GM12872 (cell line): ENCODE data around the gene IGSF9B.

ENCODE experiments used
- CTCF ChIP-seq: IDR thresholded peaks from 3 replicates; pipeline ENCODE4 v1.5.1; 2011; ENCODE audit warnings: low read depth, mild to moderate bottlenecking, low read length, moderate library complexity; ENCODE audit not compliant: insufficient read depth

The IGSF9B gene

GRCh38 chr11:133920109-133920990, 36.4 kb downstream of the IGSF9B start:
- no peak for TF ChIP-seq CTCF

DNA sequence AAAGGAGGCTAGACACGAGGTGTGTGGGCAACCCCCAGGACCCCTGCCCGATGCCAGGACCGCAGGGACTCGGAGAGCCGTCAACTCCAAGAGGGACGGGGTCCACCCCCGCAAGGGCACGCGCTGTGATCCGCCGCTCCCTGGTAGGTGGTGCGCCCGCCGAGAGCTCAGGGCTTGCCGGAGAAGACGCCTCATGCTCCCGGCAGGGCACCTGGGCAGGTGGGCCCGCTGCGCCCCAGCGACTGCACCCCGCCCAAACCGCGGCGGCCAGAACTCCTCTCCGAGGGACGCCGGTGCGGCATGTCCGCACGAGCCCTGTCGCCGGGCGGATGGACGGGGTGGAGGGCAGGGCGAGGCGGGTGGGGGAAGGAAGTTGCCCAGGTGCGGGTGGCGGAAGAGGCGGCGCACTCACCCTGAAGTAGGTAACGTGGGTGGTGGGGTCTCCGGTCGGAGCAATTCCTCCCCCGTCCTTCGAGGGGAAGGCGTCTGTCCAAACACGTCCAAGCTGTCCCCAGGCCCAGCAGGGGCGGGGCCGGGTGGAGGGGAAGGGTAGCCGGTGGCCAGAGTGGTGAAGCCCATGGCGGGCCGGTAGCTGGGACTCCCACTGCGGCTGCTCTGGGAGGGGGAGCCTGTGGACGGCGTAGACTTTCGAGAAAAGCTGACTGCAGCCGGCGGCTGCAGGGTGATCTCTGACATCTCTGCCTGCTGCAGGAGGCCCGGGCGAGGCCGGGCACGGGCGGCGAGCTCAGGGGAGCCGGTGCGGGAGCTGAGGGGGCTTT, 37.2 kb downstream of the IGSF9B start:
- no peak for TF ChIP-seq CTCF

DNA sequence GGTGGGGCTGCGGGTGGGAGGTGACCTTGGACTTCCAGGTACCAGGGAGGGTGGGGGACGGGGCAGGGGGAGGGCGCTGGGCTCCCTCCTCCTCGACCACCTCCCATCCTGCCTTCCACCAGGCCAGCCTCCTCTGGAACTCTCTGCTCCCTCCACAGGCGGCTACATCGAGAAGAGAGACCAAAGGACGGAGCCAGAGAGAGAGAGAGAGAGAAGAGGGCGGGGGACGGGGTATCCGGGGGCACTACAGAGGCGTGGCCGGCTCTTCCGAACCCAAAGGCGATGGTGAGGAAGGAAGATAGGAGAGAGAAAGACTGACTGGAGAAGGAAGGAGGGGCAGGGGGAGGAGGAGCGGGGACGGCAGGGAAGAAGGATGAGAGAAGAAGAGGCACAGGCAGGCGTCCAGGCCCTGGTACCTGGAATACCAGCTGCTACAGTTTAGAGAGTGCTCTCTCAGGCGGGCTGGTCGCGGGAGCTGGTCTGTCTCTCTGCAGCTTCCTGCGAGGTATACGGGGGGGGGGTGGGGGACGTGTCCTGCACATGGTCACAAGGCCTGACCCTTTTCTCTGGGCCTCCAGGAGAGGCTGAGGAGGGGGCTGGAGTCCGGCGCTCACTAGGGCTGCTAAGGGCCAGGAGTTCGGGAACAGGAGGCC, 38.0 kb downstream of the IGSF9B start:
- TF ChIP-seq CTCF = no peak

DNA sequence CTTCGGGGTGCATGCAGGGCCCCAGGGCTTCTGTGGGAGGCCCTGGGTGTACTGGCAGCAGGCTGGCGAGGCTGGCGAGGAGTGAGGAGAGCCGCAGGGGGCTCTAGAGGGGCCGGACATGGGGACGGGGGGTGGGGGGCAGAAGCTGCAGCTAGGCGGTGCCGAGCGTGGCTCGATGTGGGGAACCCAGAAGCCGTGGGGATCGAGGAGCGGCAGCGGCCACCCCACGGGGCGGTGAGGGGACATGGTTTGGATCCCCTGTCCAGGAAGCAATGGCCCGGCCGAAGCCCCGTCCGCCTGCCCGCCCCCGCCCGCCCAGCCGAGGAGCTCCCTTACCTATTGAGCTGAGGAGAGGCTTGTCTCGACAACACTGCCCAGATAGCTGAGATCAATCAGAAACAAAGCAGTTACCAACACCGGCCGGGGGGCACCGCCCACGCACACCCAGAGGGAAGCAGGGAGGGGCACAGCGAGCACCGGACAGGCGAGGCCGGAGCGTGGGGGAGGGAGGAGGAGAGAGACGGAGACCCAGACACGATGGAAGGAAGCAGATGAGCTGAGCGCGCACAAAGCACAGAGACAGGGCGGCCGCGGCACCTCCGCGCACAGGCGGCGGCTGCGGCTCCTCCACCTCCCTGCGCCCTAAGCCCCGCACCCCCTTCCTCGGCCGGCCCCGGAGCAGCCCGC, 38.7 kb downstream of the IGSF9B start:
- TF ChIP-seq CTCF = no peak

DNA sequence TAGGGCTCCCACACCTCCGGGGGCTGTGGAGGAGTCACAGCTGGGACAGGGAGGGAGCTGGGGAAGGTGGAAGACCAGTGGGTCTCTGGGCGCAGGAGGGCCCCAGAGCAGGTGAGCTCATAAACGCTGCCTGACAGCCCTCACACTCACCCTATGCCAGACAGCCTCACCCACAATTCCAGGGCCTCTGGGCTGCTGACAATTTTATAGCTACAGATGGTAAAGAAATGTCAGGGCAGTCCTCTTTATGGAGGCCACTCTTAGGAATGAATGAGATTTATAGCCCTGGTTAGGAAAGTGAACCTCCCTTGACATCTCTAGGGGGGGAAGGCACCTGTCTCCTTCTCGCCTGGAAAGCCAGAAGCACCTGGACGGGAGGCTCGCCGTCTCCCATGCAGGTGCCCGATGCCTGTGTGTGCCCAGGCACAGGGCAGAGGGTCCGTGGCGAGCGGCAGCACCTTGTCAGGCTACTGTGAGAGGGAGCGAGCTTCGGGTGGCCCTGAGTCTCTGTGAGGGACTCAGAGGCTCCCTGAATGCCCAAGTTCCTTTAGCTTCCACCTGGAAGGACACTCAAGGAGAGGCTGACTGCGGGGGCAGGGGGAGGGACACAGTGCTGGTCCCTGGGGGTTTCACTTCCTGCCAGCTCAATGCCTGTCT, 39.9 kb downstream of the IGSF9B start:
- TF ChIP-seq CTCF = no peak

DNA sequence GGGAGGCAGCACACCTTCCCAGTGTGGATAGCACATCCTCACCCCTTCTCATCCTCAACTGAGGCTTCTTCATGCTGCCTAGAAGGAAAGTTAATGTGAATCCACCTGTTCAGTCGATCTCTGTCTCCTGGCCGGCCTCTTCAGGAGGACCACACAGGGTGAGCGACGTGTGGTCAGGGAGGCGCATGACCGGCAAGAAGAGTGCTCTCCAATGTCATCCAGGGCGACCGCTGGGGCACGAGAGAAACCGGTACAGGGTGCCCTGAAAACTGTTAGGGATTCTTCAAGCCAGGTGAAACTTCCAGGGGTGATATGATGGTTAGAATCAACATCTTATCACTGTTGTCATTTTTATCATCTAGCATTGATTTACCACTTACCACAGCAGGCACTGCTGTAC, 43.0 kb downstream of the IGSF9B start:
- no peak for TF ChIP-seq CTCF
